Measurements from ENCODE around the gene CLNK. TPM values are rescaled to one million over a fixed set of nuclear protein-coding genes. Genes with fewer than 3 reads are reported as not detected.
"Not testable (repeated sequence)": the region's sequence is repeated elsewhere in the genome, so short reads cannot be mapped to it uniquely, and the experiment has no call there.

Gene CLNK
- total RNA-seq, 1 donor from 2014 or later, result 0.14 TPM

DNA sequence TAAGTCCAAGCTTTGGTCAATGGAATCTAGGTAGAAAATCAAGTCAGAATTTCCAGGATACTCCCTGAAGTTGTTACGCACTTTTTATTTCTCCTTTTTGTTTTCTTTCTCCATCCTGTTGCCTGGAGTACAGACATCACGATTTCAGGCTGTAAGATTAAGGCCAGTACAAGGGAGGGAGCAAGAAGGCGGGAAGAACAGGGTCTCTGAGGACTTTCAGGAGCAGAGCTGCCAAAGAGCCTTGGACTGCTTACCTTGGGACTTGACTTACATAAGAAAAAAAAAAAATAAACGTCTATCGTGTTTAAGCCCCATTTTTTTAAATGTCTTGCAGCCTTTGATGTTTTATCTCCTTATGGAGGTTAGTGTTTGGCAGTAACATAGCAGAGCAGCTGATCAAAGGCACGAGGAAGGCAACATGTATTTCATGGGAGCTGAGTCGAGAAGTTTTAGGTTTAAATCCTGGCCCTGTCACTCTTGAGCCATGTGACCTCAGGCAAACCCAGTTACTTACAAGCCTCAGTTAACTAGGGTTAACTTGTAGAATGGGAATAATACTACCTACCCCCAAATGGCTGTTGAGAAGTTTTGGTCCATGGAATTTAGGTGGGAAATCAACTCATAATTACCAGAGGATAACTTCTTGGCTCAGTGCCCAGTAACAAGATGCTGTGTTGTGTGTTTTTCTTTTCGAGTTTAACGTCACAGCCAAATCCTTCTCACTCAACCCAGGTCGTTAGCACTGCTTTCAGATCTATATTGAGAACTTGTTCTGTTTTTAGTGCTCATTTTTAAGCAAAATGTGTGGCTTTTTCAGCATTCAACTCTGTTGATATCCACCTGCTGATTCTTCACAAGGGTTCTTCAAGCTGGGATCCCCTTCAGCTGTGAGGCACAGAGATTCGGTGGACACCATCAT, 106.8 kb downstream of the CLNK start:
- DNase-seq (ENCODE audit: low spot score), result no peak

DNA sequence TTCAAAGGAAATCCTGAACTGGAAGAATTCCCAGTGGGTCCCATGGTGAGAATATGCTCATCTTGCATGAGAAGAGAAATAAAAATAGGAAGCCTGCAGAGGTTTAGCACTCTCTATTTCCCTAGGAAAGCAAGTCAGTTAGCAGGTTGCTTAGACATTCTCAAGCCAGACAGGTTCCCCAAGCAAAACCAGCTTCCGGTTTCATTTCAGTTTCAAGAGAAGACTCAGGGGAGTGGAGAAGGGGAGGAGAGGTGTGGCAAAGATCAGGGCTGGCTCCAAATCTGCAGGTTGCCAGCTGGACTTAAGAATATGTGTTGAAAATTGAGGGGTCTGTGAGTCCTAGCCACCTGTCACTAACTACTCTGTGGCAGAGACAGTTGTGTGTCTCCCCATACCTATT, 107.5 kb downstream of the CLNK start:
- DNase-seq (ENCODE audit: low spot score), result no peak

DNA sequence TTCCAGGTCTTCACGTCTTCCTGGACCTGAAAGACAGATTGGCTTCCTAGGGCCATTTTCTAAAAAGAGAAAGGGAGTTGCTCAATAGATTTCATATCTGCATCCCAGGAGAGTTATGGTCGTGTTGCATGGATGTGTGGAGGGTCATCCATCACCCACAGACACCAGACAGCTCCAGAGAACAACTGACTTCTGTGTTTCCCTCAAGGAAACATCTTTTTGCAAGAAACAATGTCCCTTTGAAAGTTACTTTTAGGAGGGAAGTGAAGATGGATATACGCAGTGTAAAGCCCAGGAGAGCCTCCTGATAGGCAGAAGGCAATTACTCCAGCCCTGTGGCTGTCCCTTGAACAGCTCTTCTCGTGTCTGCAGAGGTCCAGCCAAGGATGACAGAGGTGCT, 108.3 kb downstream of the CLNK start:
- no peak for DNase-seq (ENCODE audit: low spot score)

DNA sequence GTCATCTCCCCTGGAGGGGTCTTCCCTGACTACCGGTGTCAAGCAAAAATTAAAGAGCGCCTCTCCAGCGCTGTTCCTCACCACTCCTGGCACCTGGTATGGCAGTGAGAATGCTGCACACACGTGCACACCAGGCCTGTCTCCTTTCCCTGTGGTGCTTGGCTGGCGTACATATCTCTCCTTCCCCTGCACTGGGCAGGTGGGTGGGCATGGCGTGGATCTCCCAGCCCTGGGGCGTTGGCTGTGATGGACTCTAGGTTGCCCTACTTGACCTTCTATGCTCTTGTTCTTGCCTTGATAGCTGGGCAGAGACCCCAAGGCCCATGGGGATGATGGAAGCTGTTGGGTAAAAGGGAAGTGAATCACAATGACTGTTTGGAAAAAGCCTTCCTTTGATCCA, 109.2 kb downstream of the CLNK start:
- DNase-seq (ENCODE audit: low spot score), result no peak

DNA sequence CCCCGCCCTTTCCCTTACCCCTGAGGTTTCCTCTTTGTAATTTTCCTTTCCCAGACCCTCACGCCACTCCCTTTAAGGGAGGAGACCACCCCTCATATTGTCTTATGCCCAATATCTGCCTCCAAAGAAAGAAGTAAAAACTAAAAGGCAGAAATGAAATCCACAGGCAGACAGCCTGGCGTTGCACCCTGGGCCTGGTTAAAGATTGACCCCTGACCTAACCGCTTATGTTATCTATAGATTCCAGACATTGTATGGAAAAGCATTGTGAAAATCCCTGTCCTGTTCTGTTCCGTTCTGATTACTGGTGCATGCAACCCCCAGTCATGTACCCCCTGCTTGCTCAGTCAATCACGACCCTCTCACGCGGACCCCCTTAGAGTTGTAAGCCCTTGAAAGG, 110.0 kb downstream of the CLNK start:
- not testable (repeated sequence) for DNase-seq (ENCODE audit: low spot score)

DNA sequence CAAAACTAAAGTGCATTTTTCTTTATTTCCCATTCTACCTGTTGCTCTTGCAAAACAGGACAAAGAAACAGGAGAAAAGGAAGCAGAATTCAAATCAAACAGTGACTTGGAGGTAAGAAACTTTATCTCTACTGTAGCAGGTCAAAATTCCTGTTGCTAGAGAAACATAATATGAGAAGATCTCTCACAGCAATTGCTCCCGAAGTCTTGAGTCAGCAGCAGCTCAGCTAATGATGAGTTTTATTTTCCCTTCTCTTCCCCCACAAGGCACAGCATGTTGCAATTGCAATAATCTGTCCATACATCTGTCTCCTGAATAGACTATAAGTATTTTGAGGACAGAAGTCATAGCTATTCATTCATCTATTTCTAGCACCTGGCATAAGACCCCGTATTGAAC, 112.7 kb downstream of the CLNK start:
- no peak for DNase-seq (ENCODE audit: low spot score)

DNA sequence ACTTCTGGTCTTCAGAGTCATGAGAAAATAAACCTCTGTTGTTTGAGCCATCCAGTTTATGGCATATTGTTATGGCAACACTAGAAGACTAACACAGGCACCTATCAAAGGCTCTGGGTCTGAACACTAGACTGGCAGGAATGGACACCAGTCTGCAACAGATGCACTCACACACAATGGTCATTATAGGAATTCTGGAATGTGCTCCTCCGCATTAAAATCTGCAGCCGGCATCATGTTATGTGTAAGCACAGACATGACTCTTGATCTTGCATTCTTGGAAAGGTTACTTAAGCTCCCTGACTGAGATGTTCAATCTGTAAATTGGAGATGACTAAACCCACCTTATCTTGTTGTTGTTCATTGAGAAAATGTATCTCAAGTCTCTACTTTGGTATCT, 115.1 kb downstream of the CLNK start:
- no peak for DNase-seq (ENCODE audit: low spot score)

DNA sequence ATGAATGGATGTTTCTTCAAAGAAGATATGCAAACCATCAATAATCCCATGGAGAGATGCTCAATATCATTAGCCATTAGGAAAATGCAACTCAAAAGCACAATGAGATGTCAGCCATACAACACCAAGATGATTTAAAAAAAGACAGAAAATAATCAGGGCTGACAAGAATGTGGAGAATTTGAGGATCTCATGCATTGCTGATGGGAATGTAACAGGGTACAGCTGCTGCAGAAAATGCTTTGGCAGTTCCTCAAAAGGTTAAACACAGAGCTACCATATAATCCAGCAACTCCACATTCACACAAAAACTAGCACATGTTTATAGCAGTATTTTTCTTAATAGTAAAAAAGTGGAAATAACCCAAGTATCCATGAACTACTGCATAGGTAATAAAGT, 116.8 kb downstream of the CLNK start:
- no peak for DNase-seq (ENCODE audit: low spot score)

DNA sequence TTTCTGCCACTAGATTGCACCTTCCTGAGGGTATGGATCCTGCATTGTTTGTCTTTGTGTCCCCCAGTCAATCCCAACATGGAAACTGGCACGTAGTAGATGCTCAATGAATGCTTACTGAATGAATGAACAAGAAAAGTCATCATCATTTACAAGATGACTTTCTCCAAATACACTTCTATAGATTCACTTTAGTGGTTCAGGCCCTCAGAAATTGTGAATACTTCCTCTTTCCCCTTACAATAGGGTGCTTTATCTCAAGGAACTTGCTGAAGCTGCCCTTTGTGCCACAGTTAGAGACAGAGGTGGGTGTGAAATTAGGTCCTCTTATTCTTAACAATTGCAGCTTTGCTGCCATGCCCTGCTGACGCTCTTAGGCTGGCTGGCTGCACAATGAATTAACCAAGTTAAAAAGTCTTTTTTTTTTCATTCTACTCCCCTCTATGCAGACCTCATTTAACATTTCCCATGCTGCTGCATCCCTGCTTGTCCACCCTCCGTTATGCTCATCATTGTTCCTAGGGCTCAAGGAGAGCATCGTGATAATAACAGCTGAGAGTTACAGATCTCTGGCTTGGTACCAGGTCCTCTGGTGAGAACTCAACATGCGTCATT, 119.3 kb downstream of the CLNK start:
- no peak for DNase-seq (ENCODE audit: low spot score)

DNA sequence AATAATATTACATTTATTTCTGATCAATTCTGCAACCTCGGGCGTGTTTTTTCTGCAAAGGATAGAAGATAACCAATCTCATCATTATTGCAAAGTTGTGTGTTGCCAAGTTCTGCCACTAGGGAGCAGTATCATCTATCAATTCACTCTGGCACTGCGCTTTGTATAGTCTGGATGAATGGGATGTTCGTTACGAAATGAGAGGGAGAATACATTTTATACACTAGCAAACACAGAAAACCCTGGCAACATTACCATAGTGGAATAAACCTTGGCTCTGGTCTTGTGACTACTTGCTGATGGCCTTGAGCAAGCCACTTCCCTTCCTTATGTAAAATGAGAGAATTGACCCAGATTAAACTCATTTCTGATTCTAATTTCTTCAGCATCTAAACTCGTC, 129.9 kb downstream of the CLNK start:
- DNase-seq (ENCODE audit: low spot score), result peak; percentile 55

DNA sequence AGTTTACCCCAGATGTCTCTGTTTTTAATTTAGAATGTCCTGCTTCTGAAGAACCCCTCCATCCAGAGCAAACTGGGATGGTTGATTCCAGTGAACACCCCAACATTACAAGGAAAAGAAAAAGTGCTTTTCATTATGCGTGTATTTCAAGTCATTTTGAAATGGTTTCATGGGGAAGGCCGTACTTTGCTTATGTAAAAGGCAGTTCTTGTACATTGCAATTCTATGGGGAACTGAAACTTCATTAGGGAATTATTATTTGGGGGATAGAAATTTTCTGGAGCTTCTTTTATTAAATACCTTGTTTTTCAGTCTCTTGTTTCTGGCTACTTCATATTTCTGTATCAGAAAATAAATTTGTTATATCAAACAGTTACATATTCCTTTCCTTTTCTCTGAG, 130.4 kb downstream of the CLNK start:
- no peak for DNase-seq (ENCODE audit: low spot score)

DNA sequence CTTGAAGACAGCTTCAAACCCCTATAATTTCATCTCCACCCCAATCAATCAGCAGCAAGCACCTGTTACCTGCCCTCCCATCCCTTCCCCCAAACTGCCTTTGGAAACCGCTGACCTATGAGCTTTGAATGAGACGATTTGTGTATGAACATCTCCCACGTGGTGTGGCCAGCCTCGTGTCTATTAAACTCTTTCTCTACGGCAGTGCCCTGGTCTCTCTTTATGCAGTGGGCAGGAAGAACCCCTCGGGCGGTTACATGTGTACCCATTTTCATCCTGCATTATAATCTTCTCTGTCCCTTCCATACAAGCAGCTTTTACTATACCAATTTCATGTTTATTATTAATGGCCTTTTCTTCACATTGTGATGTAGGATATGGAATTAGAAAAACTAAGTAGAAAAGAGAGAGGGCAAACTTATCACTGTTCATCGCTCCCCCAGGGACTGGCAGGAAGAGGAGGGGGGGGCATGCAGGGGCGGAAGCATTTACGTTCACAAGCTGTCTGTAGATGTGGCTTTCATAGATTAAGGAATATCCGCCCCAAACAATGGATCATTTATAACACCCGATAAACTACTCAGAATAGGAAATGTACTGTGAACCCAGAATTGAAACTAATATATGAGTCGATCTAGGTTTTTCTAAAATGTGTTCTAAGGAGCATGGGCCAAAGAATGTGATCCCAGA, 131.8 kb downstream of the CLNK start:
- DNase-seq (ENCODE audit: low spot score), result no peak

DNA sequence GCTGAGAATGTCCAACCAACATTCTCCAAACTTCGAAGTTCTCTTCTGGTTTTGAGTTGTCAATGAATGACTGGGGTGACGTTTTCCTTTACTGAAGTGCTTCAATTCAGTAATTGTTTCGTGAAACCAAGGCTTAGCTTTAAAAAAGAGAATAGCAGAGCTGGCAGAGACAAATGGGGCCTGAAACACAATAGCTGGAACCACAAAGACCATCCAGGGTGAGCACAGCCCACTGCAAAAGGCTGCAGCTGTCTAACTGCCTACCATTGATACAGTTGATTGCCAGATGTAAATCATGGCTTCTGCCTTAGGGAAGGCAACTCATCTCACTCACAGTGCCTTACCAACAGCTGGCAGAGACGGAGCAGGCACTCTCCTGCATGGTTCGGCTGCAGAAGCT, 148.7 kb downstream of the CLNK start:
- no peak for DNase-seq (ENCODE audit: low spot score)

DNA sequence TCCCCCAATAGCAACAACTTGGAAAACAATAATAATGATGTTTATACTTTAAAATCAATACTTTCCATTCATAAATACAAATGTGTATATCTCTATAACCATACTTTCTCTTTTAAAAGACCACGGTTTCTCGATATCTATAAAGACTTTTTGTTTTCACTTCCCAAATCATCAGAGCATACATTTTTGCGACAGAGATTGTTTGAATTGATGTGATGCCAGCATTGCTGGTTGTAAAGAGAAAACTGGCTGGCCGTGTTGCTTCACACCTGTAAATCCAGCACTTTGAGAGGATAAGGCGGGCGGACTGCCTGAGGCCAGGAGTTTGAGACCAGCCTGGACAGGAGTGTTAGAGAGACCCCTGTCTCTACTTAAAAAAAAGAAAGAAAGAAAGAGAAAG, 149.7 kb downstream of the CLNK start:
- no peak for DNase-seq (ENCODE audit: low spot score)

DNA sequence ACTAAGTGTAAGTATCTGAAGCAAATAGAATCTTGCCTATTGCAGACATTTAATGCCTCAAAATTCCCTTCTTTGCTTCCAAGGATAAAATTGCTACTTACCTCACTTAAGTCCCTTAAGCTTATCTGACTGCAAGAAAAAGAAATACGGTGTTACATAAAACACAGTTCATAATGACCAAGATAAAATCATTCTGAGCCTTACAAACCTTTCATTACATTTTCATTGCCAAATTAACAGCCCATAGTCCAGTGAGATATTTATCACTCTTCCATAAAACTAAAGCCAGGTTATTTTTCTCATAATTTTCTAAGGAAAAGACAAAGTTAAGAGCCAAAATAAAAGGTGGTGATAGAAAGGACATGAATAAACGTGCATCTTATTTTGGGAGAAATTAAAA, 152.4 kb downstream of the CLNK start:
- no peak for DNase-seq (ENCODE audit: low spot score)

DNA sequence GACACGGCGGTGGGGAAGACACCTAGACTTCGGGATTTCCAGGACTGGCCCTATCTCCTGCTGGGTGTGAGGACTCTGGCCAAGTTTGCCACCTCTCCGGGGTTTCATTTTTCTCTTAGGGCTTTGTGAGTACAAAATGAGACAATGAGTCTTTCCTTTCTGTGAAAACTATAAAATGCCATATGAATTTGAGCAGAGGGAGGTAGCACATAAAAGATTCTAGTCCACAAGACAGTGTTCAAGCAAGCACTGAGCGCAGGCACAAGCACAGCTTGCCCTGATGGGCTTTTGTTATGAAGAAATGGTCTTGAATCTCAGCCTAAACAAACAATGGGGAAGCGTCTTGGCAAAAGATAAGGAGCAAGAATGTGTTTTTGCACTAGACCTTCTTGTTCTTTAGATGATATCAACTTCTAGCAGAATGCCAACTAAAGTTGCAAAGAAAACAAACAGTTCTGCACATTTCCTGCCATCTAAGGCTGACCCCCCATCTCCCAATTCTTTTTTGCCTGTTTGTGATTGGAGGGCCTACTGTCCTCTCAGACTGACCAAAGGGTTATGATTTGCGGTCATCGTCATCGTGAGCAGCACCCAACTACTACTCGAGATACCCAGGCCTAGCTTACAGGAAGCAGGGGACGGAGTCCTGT, 154.3 kb downstream of the CLNK start:
- no peak for DNase-seq (ENCODE audit: low spot score)

DNA sequence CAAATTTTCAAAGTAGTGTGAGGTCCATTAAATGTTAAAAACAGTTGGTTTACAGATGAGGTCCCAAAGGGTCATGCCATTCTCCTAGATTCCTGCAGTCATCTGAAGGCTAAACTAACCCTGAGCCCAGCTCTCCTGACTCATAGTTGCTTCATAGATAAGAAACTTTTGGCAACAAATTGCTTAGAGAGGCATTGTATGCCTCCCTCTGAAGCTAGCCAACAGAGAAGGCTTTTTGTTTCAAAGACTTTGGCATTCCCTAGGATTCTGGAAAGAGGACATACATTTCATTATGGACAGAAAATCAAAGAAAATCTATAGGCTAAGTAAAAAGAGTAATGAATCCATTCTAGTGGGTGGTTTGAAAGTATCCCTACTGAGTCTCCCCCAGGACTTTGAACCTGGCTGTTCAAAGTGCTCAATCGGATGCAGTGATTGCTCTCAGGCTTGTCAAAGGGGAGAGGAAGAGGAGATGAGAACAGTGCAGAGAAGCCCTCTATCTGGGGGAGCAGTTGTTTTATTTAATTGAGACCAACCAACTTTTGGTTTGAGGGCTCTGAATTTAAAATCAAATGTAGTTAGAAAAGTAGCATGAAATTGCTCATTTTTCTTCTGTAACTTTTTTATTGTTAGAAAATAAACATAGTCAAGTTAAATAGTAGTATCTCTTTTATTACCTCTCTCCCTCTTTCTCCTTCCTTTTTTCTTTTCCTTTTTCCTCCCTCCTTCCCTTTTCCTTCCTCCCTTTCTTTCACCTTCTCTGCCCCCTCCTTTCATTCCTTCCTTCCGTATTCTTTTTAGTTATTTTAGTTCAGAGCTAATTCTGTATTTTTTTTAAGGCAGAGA, 155.1 kb downstream of the CLNK start:
- DNase-seq (ENCODE audit: low spot score), result no peak

DNA sequence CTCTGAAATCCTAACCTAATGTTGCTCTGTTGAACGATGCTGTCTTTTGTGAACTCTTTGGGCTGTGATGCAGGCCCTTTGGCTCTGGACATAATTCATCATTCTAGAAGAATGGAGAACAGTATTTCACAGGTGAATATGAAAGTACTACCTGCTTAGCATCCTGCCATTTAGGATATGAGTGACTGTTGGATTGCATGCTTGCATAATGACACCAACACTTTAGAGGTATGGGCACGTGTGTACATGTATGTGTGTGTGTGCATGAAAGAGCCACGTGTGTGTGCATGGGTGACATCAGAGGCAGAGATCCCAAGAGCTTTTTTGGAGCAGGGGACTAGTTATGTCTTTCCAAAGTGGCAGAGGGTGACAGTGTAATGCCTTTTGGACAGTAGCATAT, 157.1 kb downstream of the CLNK start:
- no peak for DNase-seq (ENCODE audit: low spot score)

DNA sequence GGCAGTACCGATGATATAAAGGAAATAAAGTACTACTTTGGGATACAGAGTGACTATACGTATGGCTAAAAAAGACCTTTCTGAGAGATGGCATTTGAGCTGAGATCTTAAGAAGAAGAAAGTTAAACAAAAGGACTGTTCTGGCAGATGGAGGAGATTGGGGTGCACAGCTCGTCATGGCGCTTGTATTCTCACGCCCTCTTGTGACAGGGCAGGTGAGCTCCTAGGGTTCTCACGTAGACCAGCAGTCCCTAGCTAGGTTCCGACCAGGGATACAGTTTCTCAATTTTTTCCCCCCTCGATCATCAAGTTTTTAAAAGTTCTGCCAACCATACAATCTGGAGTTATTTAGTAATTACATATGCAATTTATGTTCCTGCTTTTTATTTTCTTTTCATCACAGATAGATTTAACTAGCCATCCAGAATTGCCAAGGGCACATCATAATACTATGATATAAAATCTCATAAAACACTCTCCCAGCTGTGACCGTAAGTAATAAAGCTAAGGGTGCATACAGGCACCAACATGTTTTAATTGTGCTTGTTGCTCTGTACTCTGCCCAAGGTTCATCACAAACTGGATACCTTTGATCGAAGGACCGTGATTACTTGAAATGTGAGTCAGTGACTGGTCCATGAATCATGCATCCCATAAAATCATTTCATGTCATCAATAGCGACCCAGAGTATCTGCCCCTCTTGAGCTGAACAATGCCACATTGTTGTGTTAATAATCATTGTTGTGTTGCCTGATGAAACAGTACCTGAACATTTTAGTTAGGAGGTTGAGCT, 157.9 kb downstream of the CLNK start:
- DNase-seq (ENCODE audit: low spot score), result no peak

DNA sequence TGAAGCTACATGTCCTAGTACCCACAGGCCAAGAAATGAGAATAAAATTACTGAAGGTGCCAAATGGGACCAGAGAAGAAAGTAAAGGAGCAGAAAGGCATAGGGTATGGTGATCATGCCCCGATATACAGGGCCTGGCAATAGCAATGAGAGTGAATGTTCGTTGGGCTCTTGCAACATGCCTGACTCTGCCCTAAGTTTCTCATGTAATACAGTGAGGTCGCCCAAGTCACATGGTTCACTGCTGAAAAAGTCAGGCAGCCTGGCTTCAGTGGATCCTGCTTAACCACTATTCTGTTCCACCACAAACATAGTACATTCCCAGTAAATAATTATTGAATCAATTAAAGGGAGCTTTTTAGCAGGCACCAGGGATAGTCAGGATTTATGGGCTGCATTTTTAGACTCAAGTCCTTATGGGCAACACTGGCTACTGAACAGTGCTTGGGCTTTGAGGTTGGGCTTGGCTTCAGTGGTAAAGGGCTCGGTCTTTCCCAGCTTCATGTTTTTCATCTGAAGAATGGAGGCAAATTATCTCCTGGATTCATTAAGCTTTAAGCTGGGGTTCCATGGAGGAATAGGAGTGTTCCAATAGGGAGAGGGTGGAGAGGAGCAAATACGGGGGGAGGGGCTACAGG, 160.3 kb downstream of the CLNK start:
- DNase-seq (ENCODE audit: low spot score), result no peak

All from mucosa of gallbladder (tissue), 1 donor.